Panc1 (cell line): ENCODE results near the gene STAT4. TPM values are rescaled to one million over a fixed set of nuclear protein-coding genes. Genes with fewer than 3 reads are reported as not detected.

ENCODE experiments used
- ATAC-seq: fragments of 200-7000 bp; cut with Tn5 transposase; 2 replicates; pipeline ENCODE4 v1.9.1; 2020; ENCODE audit warnings: mild to moderate bottlenecking, moderate library complexity
- BruUV-seq: library from RNA; stranded (reverse); fragments of 400-500 nt; replicated peaks from 2 replicates; lab custom pipeline; 2021; lab: Mats Ljungman, UMichigan
- CTCF ChIA-PET: fragments of 300-600 bp; sonication (Branson Sonifier 250); formaldehyde crosslinking; loops from one replicate; lab custom pipeline; 2022; ENCODE audit warnings: antibody characterized with exemption; lab: Charles Lee
- POLR2A ChIA-PET: fragments of 300-600 bp; sonication (Branson Sonifier 250); formaldehyde crosslinking; loops from one replicate; lab custom pipeline; 2022; ENCODE audit warnings: antibody characterized with exemption; lab: Charles Lee
- DNase-seq: peaks from one replicate; pipeline ENCODE4 v3.0.0-alpha.2; 2010; ENCODE audit warnings: low read depth, low spot score
- H3K27ac ChIP-seq: 2 replicates; pipeline ENCODE4 v1.5.1; 2011; ENCODE audit warnings: mild to moderate bottlenecking, low read length, inconsistent platforms
- H3K27me3 ChIP-seq: fragments of 200-500 bp; sonication (Bioruptor generic); 2 replicates; pipeline ENCODE4 v1.6.0; 2014; ENCODE audit warnings: low read length, inconsistent platforms; ENCODE audit not compliant: control insufficient read depth, insufficient read depth
- H3K36me3 ChIP-seq: fragments of 200-500 bp; sonication (Bioruptor generic); 2 replicates; pipeline ENCODE4 v1.5.1; 2014; ENCODE audit warnings: inconsistent platforms, mild to moderate bottlenecking, low read length, moderate library complexity; ENCODE audit not compliant: control insufficient read depth, insufficient read depth
- H3K4me1 ChIP-seq: 2 replicates; pipeline ENCODE4 v1.5.1; 2011; ENCODE audit warnings: inconsistent platforms, mild to moderate bottlenecking, low read length, moderate library complexity; ENCODE audit not compliant: control insufficient read depth, insufficient read depth
- H3K4me3 ChIP-seq, 2 experiments: 2 replicates each; pipeline ENCODE4 v1.5.1; 2011 to 2012; ENCODE audit warnings: low read depth in 2 of 2, low read length in 2 of 2, mild to moderate bottlenecking in 2 of 2, inconsistent platforms in 1 of 2, moderate library complexity in 1 of 2
- H3K9me3 ChIP-seq: fragments of 200-500 bp; sonication (Bioruptor generic); 2 replicates; pipeline ENCODE4 v1.5.1; 2014; ENCODE audit warnings: low read depth, mild to moderate bottlenecking, inconsistent platforms, low read length, moderate library complexity; ENCODE audit not compliant: control insufficient read depth, insufficient read depth
- CTCF ChIP-seq: fragments of 450-650 bp; IDR thresholded peaks from 2 replicates; pipeline ENCODE4 v1.5.1; 2017; ENCODE audit warnings: mild to moderate bottlenecking
- POLR2AphosphoS5 ChIP-seq: IDR thresholded peaks from 2 replicates; pipeline ENCODE4 v1.6.1; 2012; ENCODE audit warnings: mild to moderate bottlenecking, low read depth, low read length, moderate library complexity
- SIN3A ChIP-seq: IDR thresholded peaks from 2 replicates; pipeline ENCODE4 v1.6.1; 2012; ENCODE audit warnings: low read depth, mild to moderate bottlenecking, low read length, moderate library complexity, borderline replicate concordance; ENCODE audit not compliant: insufficient read depth
- TCF7L2 ChIP-seq: IDR thresholded peaks from 2 replicates; pipeline ENCODE4 v1.6.1; 2011; ENCODE audit warnings: mild to moderate bottlenecking, low read depth, low read length, inconsistent platforms
- in situ Hi-C: cut with HindIII; loops from 2 replicates; pipeline ENCODE4 v1.10.0; 2016; ENCODE audit warnings: low sequenced_read_pairs, low pct_unique_long_range_greater_than_20kb
- intact Hi-C: fragments of 100-400 bp; cut with micrococcal nuclease; formaldehyde crosslinking; loops from one replicate; pipeline ENCODE4 v1.10.0; 2022; ENCODE audit not compliant: unreplicated experiment
- total RNA-seq: library from RNA; stranded (reverse); gene quantifications from one replicate; pipeline ENCODE4 v1.2.1, GENCODE V29; 2021; ENCODE audit not compliant: unreplicated experiment
- TF ChIP-seq, protein P1 (sequence below), 2 experiments: IDR thresholded peaks; 2 replicates each; pipeline ENCODE4 v1.6.1; 2011 to 2012; ENCODE audit warnings: low read depth in 2 of 2, control low read depth in 1 of 2, low read length in 1 of 2, mild to moderate bottlenecking in 1 of 2, moderate library complexity in 1 of 2; ENCODE audit not compliant: insufficient read depth in 1 of 2

The STAT4 gene
- total RNA-seq, 1 experiment from 2014 or later = 0.05 TPM

DNA sequence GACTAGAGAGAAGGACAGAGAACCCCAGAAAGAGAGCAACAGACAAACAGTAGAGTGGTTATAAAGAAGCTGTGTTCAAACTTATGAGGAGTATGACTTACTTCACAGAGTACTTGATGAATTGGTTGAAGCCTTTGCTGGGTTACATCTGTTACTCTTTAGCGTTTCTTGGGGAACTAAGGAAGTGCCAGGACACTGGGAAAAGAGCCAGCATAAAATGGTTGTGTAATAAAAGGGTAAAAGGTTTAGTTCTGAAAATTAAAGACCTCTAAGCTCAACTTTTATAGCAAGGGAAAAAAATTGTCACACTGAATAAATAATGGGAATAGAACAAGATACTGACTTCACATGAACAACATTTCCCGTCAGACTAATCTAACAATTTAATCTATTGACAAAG lies 17.0 kb upstream of the STAT4 start:
- peak overlapping the region; percentile 42; the same call in 1 of the 2 replicates for H3K27ac ChIP-seq
- H3K9me3 ChIP-seq = no peaks in the 10 kb centered on the region

DNA sequence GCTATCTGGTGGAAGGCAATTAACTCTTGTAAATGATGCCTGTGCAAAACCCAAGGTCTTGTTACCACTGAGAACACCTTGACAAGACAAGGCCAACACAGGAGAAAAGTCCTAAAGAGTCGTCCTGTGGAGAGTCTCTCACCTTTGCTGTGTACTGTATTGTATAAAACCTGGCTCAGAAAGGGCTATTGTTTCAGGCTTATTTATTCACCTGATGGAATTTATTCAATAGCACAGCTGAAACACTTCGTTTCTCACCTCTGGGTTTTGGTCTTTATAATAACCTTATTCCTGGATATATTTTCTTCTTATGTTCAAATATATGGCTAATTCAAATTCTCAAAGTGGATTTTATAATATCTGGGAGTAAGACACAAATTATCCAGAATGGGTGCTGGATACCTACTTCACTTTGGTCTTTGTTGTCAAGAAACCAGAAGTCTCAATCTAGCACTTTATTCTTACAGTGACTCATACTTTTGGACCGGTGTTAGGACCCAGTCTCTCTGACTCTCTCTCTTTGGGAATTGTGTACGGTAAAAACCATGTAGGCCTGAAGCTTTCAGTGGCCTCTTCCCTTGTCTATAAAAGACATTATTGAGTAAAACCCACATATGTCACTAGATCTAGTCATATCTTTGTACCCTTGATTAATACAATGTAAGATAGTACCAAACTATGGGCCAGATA lies 16.1 kb upstream of the STAT4 start:
- POLR2A ChIA-PET = interaction anchor here (0.6 kb wide), 1 partner anchor 332 kb away, joined by 6 read pairs; no protein-coding TSS in a partner anchor
- BruUV-seq = no TSS peak
- CTCF ChIA-PET = interaction anchor here (0.7 to 1.1 kb wide), 2 partner anchors 9 to 376 kb away, joined by 4 read pairs; no protein-coding TSS in a partner anchor
- Histone ChIP-seq H3K27ac (peak overlapping the region; percentile 60), H3K27me3 (no peaks in the 10 kb centered on the region), H3K4me1 (peaks cover 35% of the 10 kb centered on the region), H3K36me3 (no peaks in the 10 kb centered on the region), H3K9me3 (no peaks in the 10 kb centered on the region), H3K4me3 (no peak overlapping the region)
- in situ Hi-C loops = no loop called here
- intact Hi-C loops = loop anchor here (5.0 to 10.0 kb wide), 2 partner anchors 218 to 335 kb away; no protein-coding TSS in a partner anchor
- TF ChIP-seq TCF7L2 (no peak), SIN3A (no peak), CTCF (no peak), POLR2AphosphoS5 (no peak)
- TF ChIP-seq, protein P1, sequence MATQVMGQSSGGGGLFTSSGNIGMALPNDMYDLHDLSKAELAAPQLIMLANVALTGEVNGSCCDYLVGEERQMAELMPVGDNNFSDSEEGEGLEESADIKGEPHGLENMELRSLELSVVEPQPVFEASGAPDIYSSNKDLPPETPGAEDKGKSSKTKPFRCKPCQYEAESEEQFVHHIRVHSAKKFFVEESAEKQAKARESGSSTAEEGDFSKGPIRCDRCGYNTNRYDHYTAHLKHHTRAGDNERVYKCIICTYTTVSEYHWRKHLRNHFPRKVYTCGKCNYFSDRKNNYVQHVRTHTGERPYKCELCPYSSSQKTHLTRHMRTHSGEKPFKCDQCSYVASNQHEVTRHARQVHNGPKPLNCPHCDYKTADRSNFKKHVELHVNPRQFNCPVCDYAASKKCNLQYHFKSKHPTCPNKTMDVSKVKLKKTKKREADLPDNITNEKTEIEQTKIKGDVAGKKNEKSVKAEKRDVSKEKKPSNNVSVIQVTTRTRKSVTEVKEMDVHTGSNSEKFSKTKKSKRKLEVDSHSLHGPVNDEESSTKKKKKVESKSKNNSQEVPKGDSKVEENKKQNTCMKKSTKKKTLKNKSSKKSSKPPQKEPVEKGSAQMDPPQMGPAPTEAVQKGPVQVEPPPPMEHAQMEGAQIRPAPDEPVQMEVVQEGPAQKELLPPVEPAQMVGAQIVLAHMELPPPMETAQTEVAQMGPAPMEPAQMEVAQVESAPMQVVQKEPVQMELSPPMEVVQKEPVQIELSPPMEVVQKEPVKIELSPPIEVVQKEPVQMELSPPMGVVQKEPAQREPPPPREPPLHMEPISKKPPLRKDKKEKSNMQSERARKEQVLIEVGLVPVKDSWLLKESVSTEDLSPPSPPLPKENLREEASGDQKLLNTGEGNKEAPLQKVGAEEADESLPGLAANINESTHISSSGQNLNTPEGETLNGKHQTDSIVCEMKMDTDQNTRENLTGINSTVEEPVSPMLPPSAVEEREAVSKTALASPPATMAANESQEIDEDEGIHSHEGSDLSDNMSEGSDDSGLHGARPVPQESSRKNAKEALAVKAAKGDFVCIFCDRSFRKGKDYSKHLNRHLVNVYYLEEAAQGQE (IDR thresholded peaks at IDR 0.05; ENCODE audit: insufficient read depth in 1 of 2, low read depth in 2 of 2, low read length in 1 of 2) = no peak
- DNase-seq (no peak), ATAC-seq (no peak)

More for the DNA sequence above, 17.0 kb upstream of the STAT4 start:
- no peak for ATAC-seq
- POLR2A ChIA-PET = no interaction called here
- intact Hi-C loops (loop anchor here (5.0 to 10.0 kb wide), 2 partner anchors 217 to 335 kb away; no protein-coding TSS in a partner anchor), in situ Hi-C loops (no loop called here)
- no peaks in the 10 kb centered on the region for H3K27me3 ChIP-seq
- H3K4me3 ChIP-seq = no peak overlapping the region
- DNase-seq = no peak
- CTCF ChIA-PET = interaction anchor here (0.6 to 1.1 kb wide), 2 partner anchors 10 to 78 kb away, joined by 3 to 4 read pairs; no protein-coding TSS in a partner anchor
- peaks cover 43% of the 10 kb centered on the region for H3K4me1 ChIP-seq
- no peaks in the 10 kb centered on the region for H3K36me3 ChIP-seq
- no peak for TF ChIP-seq CTCF
- TF ChIP-seq, protein P1 (IDR thresholded peaks at IDR 0.05; ENCODE audit: insufficient read depth in 1 of 2, low read depth in 2 of 2, low read length in 1 of 2) = no peak
- TF ChIP-seq TCF7L2 = no peak
- TF ChIP-seq SIN3A = no peak
- TF ChIP-seq POLR2AphosphoS5 = no peak
- BruUV-seq = no TSS peak
